ENCODE data around the gene PROM1.

The PROM1 gene

GRCh38 chr4:15976456-15977447 is 107.1 kb downstream of the PROM1 start:
- Histone ChIP-seq H3K4me3 (ENCODE audit: low read length) (no peak overlapping the region), H3K9me3 (ENCODE audit: control insufficient read depth, low read length) (no peaks in the 10 kb centered on the region), H3K36me3 (ENCODE audit: control insufficient read depth, insufficient read depth, low read length, severe bottlenecking) (no peaks in the 10 kb centered on the region), H3K27me3 (replicated peaks; ENCODE audit: control insufficient read depth, insufficient read depth, low read length) (peaks cover 22% of the 10 kb centered on the region), H3K4me1 (ENCODE audit: control insufficient read depth, insufficient read depth, low read length) (no peaks in the 10 kb centered on the region), H3K9ac (ENCODE audit: low read length) (no peak overlapping the region)
- peak; percentile 24 for DNase-seq (ENCODE audit: low read depth)

DNA sequence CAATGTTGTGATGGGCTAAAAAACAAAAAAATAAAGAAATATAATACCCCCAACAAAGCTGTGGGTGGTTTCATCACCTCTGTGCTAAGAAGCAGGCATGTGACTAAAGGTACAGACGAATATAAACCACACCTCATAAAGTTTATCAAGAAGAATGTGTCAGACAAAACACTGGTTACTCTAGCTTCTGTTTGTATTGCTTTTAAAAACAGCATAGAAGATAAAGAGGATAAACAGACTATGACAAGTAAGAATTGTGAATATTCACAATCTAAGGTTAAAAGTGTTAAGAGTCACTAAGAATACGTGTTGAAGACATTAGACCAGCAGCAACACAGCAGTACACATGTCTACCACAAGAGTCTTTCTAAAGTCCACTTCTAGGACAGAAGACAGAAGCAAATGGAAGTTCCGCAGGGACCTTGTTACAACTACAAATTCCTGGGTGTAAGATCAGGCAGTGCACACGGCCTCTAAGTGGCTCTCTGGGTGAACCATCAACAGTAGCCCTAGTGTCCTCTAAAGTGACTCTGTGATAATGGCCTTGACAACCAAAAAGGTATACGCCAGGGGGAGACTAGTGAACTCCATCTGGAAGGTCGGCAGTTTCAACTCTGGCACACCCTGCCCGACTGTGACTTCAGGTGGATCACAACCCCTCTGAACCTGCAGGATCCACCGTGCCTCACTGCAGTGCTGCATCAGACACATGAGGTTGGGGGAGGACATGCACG is 112.6 kb downstream of the PROM1 start:
- no peak for DNase-seq (ENCODE audit: low read depth)
- Histone ChIP-seq H3K4me3 (ENCODE audit: low read length) (no peak overlapping the region), H3K9ac (ENCODE audit: low read length) (no peak overlapping the region), H3K9me3 (ENCODE audit: control insufficient read depth, low read length) (peaks cover 7% of the 10 kb centered on the region), H3K4me1 (ENCODE audit: control insufficient read depth, insufficient read depth, low read length) (no peaks in the 10 kb centered on the region), H3K27me3 (replicated peaks; ENCODE audit: control insufficient read depth, insufficient read depth, low read length) (peaks cover 24% of the 10 kb centered on the region), H3K36me3 (ENCODE audit: control insufficient read depth, insufficient read depth, low read length, severe bottlenecking) (no peaks in the 10 kb centered on the region)

- Histone ChIP-seq H3K36me3 (ENCODE audit: control insufficient read depth, insufficient read depth, low read length, severe bottlenecking) (no peaks in the 10 kb centered on the region), H3K4me3 (ENCODE audit: low read length) (no peak overlapping the region), H3K27me3 (replicated peaks; ENCODE audit: control insufficient read depth, insufficient read depth, low read length) (peaks cover 18% of the 10 kb centered on the region), H3K9ac (ENCODE audit: low read length) (no peak overlapping the region), H3K4me1 (ENCODE audit: control insufficient read depth, insufficient read depth, low read length) (no peaks in the 10 kb centered on the region), H3K9me3 (ENCODE audit: control insufficient read depth, low read length) (peaks cover 10% of the 10 kb centered on the region)
- no peak for DNase-seq (ENCODE audit: low read depth)
Measured at GRCh38 chr4:15968551-15969300, 115.1 kb downstream of the PROM1 start.

- H3K4me1 ChIP-seq (ENCODE audit: control insufficient read depth, insufficient read depth, low read length) = peaks cover 7% of the 10 kb centered on the region
- no peak for DNase-seq (ENCODE audit: low read depth)
- H3K36me3 ChIP-seq (ENCODE audit: control insufficient read depth, insufficient read depth, low read length, severe bottlenecking) = no peaks in the 10 kb centered on the region
- peaks cover 10% of the 10 kb centered on the region for H3K9me3 ChIP-seq (ENCODE audit: control insufficient read depth, low read length)
- peaks cover 4% of the 10 kb centered on the region for H3K27me3 ChIP-seq (replicated peaks; ENCODE audit: control insufficient read depth, insufficient read depth, low read length)
- no peak overlapping the region for H3K4me3 ChIP-seq (ENCODE audit: low read length)
- no peak overlapping the region for H3K9ac ChIP-seq (ENCODE audit: low read length)
Measured at GRCh38 chr4:15965325-15965724, 118.5 kb downstream of the PROM1 start.

DNA sequence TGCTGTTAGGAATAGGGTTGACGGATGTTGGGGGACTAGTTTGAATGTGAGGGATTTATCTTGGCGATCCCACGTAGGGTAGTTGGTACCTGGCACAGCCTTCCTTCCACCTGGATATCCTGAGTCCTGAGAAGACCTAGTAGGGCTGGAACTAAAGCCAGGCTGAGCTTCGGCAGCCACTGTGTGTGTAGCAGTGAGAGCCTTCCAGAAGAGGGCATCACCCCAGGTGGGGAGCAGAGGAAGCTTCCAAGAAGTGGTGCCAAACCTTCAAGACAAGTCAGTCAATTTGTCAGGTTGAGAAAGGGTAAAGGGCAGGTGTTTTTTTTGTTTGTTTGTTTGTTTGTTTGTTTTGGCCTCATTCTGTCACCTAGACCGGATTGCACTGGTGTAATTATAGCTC is 119.7 kb downstream of the PROM1 start:
- H3K9me3 ChIP-seq (ENCODE audit: control insufficient read depth, low read length) = peaks cover 10% of the 10 kb centered on the region
- no peaks in the 10 kb centered on the region for H3K36me3 ChIP-seq (ENCODE audit: control insufficient read depth, insufficient read depth, low read length, severe bottlenecking)
- peaks cover 7% of the 10 kb centered on the region for H3K4me1 ChIP-seq (ENCODE audit: control insufficient read depth, insufficient read depth, low read length)
- H3K9ac ChIP-seq (ENCODE audit: low read length) = no peak overlapping the region
- peaks cover 4% of the 10 kb centered on the region for H3K27me3 ChIP-seq (replicated peaks; ENCODE audit: control insufficient read depth, insufficient read depth, low read length)
- DNase-seq (ENCODE audit: low read depth) = no peak
- no peak overlapping the region for H3K4me3 ChIP-seq (ENCODE audit: low read length)

DNA sequence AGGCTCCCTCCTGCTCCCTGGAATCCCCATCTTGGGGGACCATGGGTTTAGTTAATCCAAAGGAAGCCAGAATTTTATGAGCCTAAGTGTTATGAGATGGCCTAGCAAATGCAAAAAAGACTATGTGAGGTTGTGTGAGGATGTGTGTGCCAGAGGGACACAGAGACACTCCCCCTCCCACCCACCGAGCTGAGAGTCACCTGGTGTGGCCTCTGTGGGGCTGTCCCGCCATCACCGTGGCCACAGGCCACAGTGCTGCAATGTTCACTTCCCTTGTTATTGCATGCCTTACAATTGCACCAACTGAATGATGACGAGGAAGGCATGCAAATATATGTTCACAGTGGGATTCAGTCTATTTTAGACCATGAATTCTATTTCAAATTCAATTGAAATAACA is 120.2 kb downstream of the PROM1 start:
- DNase-seq (ENCODE audit: low read depth) = no peak
- Histone ChIP-seq H3K4me1 (ENCODE audit: control insufficient read depth, insufficient read depth, low read length) (peaks cover 7% of the 10 kb centered on the region), H3K27me3 (replicated peaks; ENCODE audit: control insufficient read depth, insufficient read depth, low read length) (peaks cover 3% of the 10 kb centered on the region), H3K9me3 (ENCODE audit: control insufficient read depth, low read length) (peaks cover 10% of the 10 kb centered on the region), H3K9ac (ENCODE audit: low read length) (no peak overlapping the region), H3K36me3 (ENCODE audit: control insufficient read depth, insufficient read depth, low read length, severe bottlenecking) (no peaks in the 10 kb centered on the region), H3K4me3 (ENCODE audit: low read length) (no peak overlapping the region)

GRCh38 chr4:15963001-15963451 is 120.8 kb downstream of the PROM1 start, which contains the start of gene FGFBP2:
Gene FGFBP2, minus strand, starts transcription at chr4:15963175. Its CDS starts 46 bp downstream, at chr4:15963129.
- no peaks in the 10 kb centered on the region for H3K36me3 ChIP-seq (ENCODE audit: control insufficient read depth, insufficient read depth, low read length, severe bottlenecking)
- DNase-seq (ENCODE audit: low read depth) = peak; percentile 66

GRCh38 chr4:15961781-15962510 is 121.9 kb downstream of the PROM1 start:
- Histone ChIP-seq H3K27me3 (replicated peaks; ENCODE audit: control insufficient read depth, insufficient read depth, low read length) (no peaks in the 10 kb centered on the region), H3K9ac (ENCODE audit: low read length) (no peak overlapping the region), H3K9me3 (ENCODE audit: control insufficient read depth, low read length) (peaks cover 10% of the 10 kb centered on the region), H3K4me1 (ENCODE audit: control insufficient read depth, insufficient read depth, low read length) (peaks cover 7% of the 10 kb centered on the region), H3K36me3 (ENCODE audit: control insufficient read depth, insufficient read depth, low read length, severe bottlenecking) (no peaks in the 10 kb centered on the region), H3K4me3 (ENCODE audit: low read length) (no peak overlapping the region)
- DNase-seq (ENCODE audit: low read depth) = no peak

More at GRCh38 chr4:15963001-15963451, 120.8 kb downstream of the PROM1 start, which contains the start of gene FGFBP2:
- no peaks in the 10 kb centered on the region for H3K27me3 ChIP-seq (replicated peaks; ENCODE audit: control insufficient read depth, insufficient read depth, low read length)
- H3K9ac ChIP-seq (ENCODE audit: low read length) = no peak within 1 kb of the TSS
- peaks cover 10% of the 10 kb centered on the region for H3K9me3 ChIP-seq (ENCODE audit: control insufficient read depth, low read length)
- no peak within 1 kb of the TSS for H3K4me3 ChIP-seq (ENCODE audit: low read length)
- peaks cover 7% of the 10 kb centered on the region for H3K4me1 ChIP-seq (ENCODE audit: control insufficient read depth, insufficient read depth, low read length)

GRCh38 chr4:15958562-15958961 is 125.3 kb downstream of the PROM1 start:
- no peaks in the 10 kb centered on the region for H3K36me3 ChIP-seq (ENCODE audit: control insufficient read depth, insufficient read depth, low read length, severe bottlenecking)
- H3K27me3 ChIP-seq (replicated peaks; ENCODE audit: control insufficient read depth, insufficient read depth, low read length) = no peaks in the 10 kb centered on the region
- no peak for DNase-seq (ENCODE audit: low read depth)
- H3K9ac ChIP-seq (ENCODE audit: low read length) = no peak overlapping the region
- H3K4me3 ChIP-seq (ENCODE audit: low read length) = no peak overlapping the region
- H3K4me1 ChIP-seq (ENCODE audit: control insufficient read depth, insufficient read depth, low read length) = peaks cover 12% of the 10 kb centered on the region
- H3K9me3 ChIP-seq (ENCODE audit: control insufficient read depth, low read length) = no peaks in the 10 kb centered on the region

- no peak overlapping the region for H3K9ac ChIP-seq (ENCODE audit: low read length)
Measured at GRCh38 chr4:15956179-15956850, 127.5 kb downstream of the PROM1 start.

More at GRCh38 chr4:15956179-15956850, 127.5 kb downstream of the PROM1 start:
- no peaks in the 10 kb centered on the region for H3K36me3 ChIP-seq (ENCODE audit: control insufficient read depth, insufficient read depth, low read length, severe bottlenecking)
- H3K27me3 ChIP-seq (replicated peaks; ENCODE audit: control insufficient read depth, insufficient read depth, low read length) = no peaks in the 10 kb centered on the region
- no peaks in the 10 kb centered on the region for H3K9me3 ChIP-seq (ENCODE audit: control insufficient read depth, low read length)
- H3K4me1 ChIP-seq (ENCODE audit: control insufficient read depth, insufficient read depth, low read length) = peaks cover 5% of the 10 kb centered on the region
- H3K4me3 ChIP-seq (ENCODE audit: low read length) = no peak overlapping the region
- DNase-seq (ENCODE audit: low read depth) = peak; percentile 80

Measured in adipocyte (in vitro differentiated cells).